Hepatocyte (in vitro differentiated cells): Measurements from ENCODE around the gene RBMS1. TPM values are rescaled to one million over a fixed set of nuclear protein-coding genes. Genes with fewer than 3 reads are reported as not detected.

Experiments used
- DNase-seq: peaks from one replicate; pipeline ENCODE4 v3.0.0-alpha.2; 2016; ENCODE audit warnings: low spot score
- H2AFZ ChIP-seq: fragments of 200-600 bp; sonication (generic); 2 replicates; pipeline ENCODE4 v1.6.0; 2016; ENCODE audit warnings: antibody characterized with exemption, mild to moderate bottlenecking
- H3K27ac ChIP-seq: fragments of 200-600 bp; sonication (generic); 2 replicates; pipeline ENCODE4 v1.5.1; 2016; ENCODE audit warnings: mild to moderate bottlenecking
- H3K27me3 ChIP-seq: fragments of 200-600 bp; sonication (generic); 2 replicates; pipeline ENCODE4 v1.6.1; 2016
- H3K36me3 ChIP-seq: fragments of 200-600 bp; sonication (generic); replicated peaks from 2 replicates; pipeline ENCODE4 v1.5.1; 2016; ENCODE audit warnings: low read depth; ENCODE audit not compliant: insufficient read depth
- H3K4me1 ChIP-seq: fragments of 200-600 bp; sonication (generic); 2 replicates; pipeline ENCODE4 v1.5.1; 2016; ENCODE audit warnings: mild to moderate bottlenecking, moderate library complexity; ENCODE audit not compliant: insufficient read depth
- H3K4me2 ChIP-seq: fragments of 200-600 bp; sonication (generic); 2 replicates; pipeline ENCODE4 v1.6.0; 2016
- H3K4me3 ChIP-seq: fragments of 200-600 bp; sonication (generic); 2 replicates; pipeline ENCODE4 v1.5.1; 2016; ENCODE audit warnings: mild to moderate bottlenecking
- H3K79me2 ChIP-seq: fragments of 200-600 bp; sonication (generic); 2 replicates; pipeline ENCODE4 v1.6.0; 2017; ENCODE audit warnings: mild to moderate bottlenecking
- H3K9me2 ChIP-seq: fragments of 200-600 bp; sonication (generic); replicated peaks from 2 replicates; pipeline ENCODE4 v1.6.0; 2017; ENCODE audit warnings: mild to moderate bottlenecking; ENCODE audit not compliant: insufficient read depth
- H3K9me3 ChIP-seq: fragments of 200-600 bp; sonication (generic); 2 replicates; pipeline ENCODE4 v1.5.1; 2016; ENCODE audit warnings: low read depth, mild to moderate bottlenecking
- H4K20me1 ChIP-seq: fragments of 200-600 bp; sonication (generic); 2 replicates; pipeline ENCODE4 v1.6.0; 2016; ENCODE audit warnings: mild to moderate bottlenecking; ENCODE audit not compliant: insufficient read depth, poor library complexity, severe bottlenecking
- CTCF ChIP-seq: fragments of 200-600 bp; sonication (generic); IDR thresholded peaks from 2 replicates; pipeline ENCODE4 v1.5.1; 2016; ENCODE audit warnings: antibody characterized with exemption, mild to moderate bottlenecking; ENCODE audit not compliant: poor library complexity
- EZH2 ChIP-seq: fragments of 200-600 bp; sonication (generic); IDR thresholded peaks from 2 replicates; pipeline ENCODE4 v1.6.1; 2016; ENCODE audit warnings: antibody characterized with exemption, mild to moderate bottlenecking, borderline replicate concordance
- EZH2phosphoT487 ChIP-seq: fragments of 200-600 bp; sonication (generic); IDR thresholded peaks from one replicate; pipeline ENCODE4 v1.6.1; 2018; ENCODE audit warnings: antibody characterized with exemption, mild to moderate bottlenecking, low read depth, moderate library complexity; ENCODE audit not compliant: unreplicated experiment, severe bottlenecking
- WGBS: methylation state at CpG from one replicate; pipeline ENCODE4 v1.1.6; 2016; ENCODE audit warnings: low lambda C conversion rate; ENCODE audit errors: missing lambda C conversion rate; 5-methylcytosine and 5-hydroxymethylcytosine counted together
- polyA plus RNA-seq: library from polyadenylated mRNA; unstranded; fragments of >200 nt; fragmentation: Nextera tagmentation; extraction: Ambion mirVana; gene quantifications from 2 replicates; pipeline ENCODE4 v1.2.1, GENCODE V29; 2016
- total RNA-seq: library from RNA; depleted of rRNA; stranded (reverse); fragments of >200 nt; gene quantifications from 2 replicates; pipeline ENCODE4 v1.2.3, GENCODE V29; 2014

The RBMS1 gene
- total and polyA plus RNA-seq, 2 experiments from 2014 or later = 87.9 to 103 TPM

DNA sequence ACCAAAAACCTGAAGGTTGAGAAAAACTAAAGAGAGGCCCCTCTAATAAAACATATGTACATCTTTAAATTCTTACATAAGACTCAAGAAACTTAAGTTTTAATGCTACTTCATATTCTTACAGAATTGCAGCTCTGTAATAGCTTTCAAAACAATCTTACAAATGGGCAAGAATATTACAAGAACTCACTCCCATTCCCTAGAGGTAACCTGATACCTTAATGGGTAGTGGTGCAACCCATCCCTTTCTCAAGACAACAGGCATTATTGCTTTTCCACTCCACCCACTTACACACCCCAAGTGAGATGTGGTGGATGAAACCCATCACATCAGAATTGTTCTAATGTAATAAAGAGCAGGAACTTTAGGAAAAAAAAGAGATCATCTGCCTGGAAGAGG, 103.7 kb downstream of the RBMS1 start:
- TF ChIP-seq EZH2 (no peak), EZH2phosphoT487 (no peak), CTCF (no peak)
- Histone ChIP-seq H3K27me3 (no peaks in the 10 kb centered on the region), H3K9me2 (no peaks in the 10 kb centered on the region), H2AFZ (no peak overlapping the region), H3K4me3 (no peak overlapping the region), H4K20me1 (peaks cover 91% of the 10 kb centered on the region), H3K79me2 (peaks cover 100% of the 10 kb centered on the region), H3K4me1 (peaks cover 22% of the 10 kb centered on the region), H3K4me2 (no peak overlapping the region), H3K36me3 (no peaks in the 10 kb centered on the region), H3K9me3 (no peaks in the 10 kb centered on the region), H3K27ac (no peak overlapping the region)
- DNase-seq = no peak

GRCh38 chr2:160388464-160389263, 104.9 kb downstream of the RBMS1 start:
- Histone ChIP-seq H3K27ac (peak overlapping the region; percentile 70), H3K4me1 (peaks cover 22% of the 10 kb centered on the region), H4K20me1 (peaks cover 90% of the 10 kb centered on the region), H3K9me3 (no peaks in the 10 kb centered on the region), H3K4me3 (no peak overlapping the region), H3K36me3 (no peaks in the 10 kb centered on the region), H2AFZ (no peak overlapping the region), H3K27me3 (no peaks in the 10 kb centered on the region), H3K9me2 (no peaks in the 10 kb centered on the region), H3K79me2 (peaks cover 100% of the 10 kb centered on the region), H3K4me2 (no peak overlapping the region)
- no peak for DNase-seq
- 85% methylated on average over 12 of the region's 12 CpGs for WGBS
- TF ChIP-seq EZH2phosphoT487 (no peak), CTCF (no peak), EZH2 (no peak)

DNA sequence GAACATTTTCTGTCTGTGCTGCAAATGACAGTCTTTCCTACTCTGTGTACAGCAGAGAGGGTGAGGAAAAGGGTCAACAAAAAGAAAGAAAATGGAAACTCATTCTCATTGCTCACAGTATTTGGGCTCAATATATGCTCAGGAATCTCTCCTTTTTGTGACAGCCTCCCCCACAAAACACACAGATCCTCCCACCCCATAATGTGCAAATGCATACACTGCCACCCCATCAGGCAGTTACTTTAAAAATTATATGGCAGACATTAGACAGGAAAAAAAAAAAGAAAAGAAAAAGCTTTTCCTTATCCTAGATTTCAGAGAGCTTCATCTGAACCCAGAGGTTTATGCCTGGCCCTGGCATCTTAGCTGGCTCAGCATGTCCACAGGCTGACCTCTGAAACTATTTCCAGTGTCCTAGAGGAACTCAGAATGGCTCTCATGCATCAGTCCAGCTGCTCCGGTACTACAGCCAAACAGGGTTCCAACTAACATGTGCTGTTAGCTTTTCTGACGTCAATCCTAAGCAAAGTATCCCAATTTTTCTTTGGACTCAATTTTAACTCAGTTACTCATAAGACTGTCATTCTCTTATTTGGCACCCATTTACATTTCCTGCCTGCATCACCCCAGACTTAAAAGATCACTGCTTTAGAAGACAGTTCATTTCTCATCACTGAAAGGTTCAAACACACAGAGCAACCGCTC, 105.9 kb downstream of the RBMS1 start:
- 64% methylated on average over 3 of the region's 3 CpGs for WGBS
- Histone ChIP-seq H3K9me3 (no peaks in the 10 kb centered on the region), H3K36me3 (no peaks in the 10 kb centered on the region), H3K9me2 (no peaks in the 10 kb centered on the region), H3K79me2 (peaks cover 100% of the 10 kb centered on the region), H4K20me1 (peaks cover 89% of the 10 kb centered on the region), H3K27ac (peak overlapping the region; percentile 70), H3K4me2 (peak overlapping the region; percentile 9), H2AFZ (no peak overlapping the region), H3K4me1 (peaks cover 22% of the 10 kb centered on the region), H3K4me3 (no peak overlapping the region), H3K27me3 (no peaks in the 10 kb centered on the region)
- no peak for TF ChIP-seq CTCF
- DNase-seq = peak; percentile 42
